SK-N-SH (cell line): ENCODE results near the gene HSF4. TPM values are rescaled to one million over a fixed set of nuclear protein-coding genes. Genes with fewer than 3 reads are reported as not detected.
A peak's percentile ranks its signal among the peaks of the same experiment; 100 is the strongest.

Source experiments
- CTCF ChIA-PET: fragments of 300-600, 350-600 bp; formaldehyde crosslinking; extraction: SDS; loops from one replicate; lab custom pipeline; 2021; lab: Yijun Ruan, JAX
- POLR2A ChIA-PET: fragments of 350-600 bp; sonication (Branson Sonifier 250); formaldehyde crosslinking; extraction: SDS; loops from one replicate; lab custom pipeline; 2020; ENCODE audit warnings: antibody characterized with exemption, inconsistent platforms; lab: Yijun Ruan, JAX
- DNase-seq: peaks from one replicate; pipeline ENCODE4 v3.0.0; 2012
- H2AFZ ChIP-seq: fragments of 200-600 bp; sonication (generic); 2 replicates; pipeline ENCODE4 v1.8.1; 2016; ENCODE audit warnings: antibody characterized with exemption, mild to moderate bottlenecking, low read depth
- H3F3A ChIP-seq: fragments of 200-600 bp; sonication (generic); replicated peaks from 2 replicates; pipeline ENCODE3; 2016; ENCODE audit warnings: antibody characterized with exemption, mild to moderate bottlenecking; ENCODE audit not compliant: insufficient read depth
- H3K27ac ChIP-seq, 2 experiments: fragments of 200-500 bp in 1 of 2; fragments of 200-600 bp in 1 of 2; sonication (Bioruptor generic) in 1 of 2; sonication (generic), shearing (Covaris generic) in 1 of 2; 2 replicates each; pipeline versions ENCODE4 v1.5.1 to v1.6.1; 2014 to 2016; ENCODE audit warnings: low read depth in 2 of 2, inconsistent platforms in 1 of 2, low read length in 1 of 2, mild to moderate bottlenecking in 1 of 2, mixed read lengths in 1 of 2
- H3K27me3 ChIP-seq: fragments of 200-600 bp; sonication (generic), shearing (Covaris generic); 2 replicates; pipeline ENCODE4 v1.6.1; 2016; ENCODE audit warnings: mixed run types; ENCODE audit not compliant: insufficient read depth
- H3K36me3 ChIP-seq, 2 experiments: fragments of 200-500 bp in 1 of 2; fragments of 200-600 bp in 1 of 2; sonication (Bioruptor generic) in 1 of 2; sonication (generic) in 1 of 2; replicated peaks in 1 of 2; 2 replicates each; pipeline versions ENCODE3 to v1.5.1; 2014 to 2016; ENCODE audit warnings: low read length in 1 of 2, mild to moderate bottlenecking in 1 of 2; ENCODE audit not compliant: insufficient read depth in 2 of 2, control insufficient read depth in 1 of 2
- H3K4me1 ChIP-seq, 2 experiments: fragments of 200-500 bp in 1 of 2; fragments of 200-600 bp in 1 of 2; sonication (Bioruptor generic) in 1 of 2; sonication (generic), shearing (Covaris generic) in 1 of 2; 2 replicates each; pipeline versions ENCODE4 v1.5.1 to v1.6.1; 2014 to 2016; ENCODE audit warnings: low read depth in 1 of 2, low read length in 1 of 2, mixed run types in 1 of 2; ENCODE audit not compliant: insufficient read depth in 2 of 2, control insufficient read depth in 1 of 2
- H3K4me2 ChIP-seq: fragments of 200-600 bp; sonication (generic), shearing (Covaris generic); 2 replicates; pipeline ENCODE4 v1.6.1; 2017; ENCODE audit warnings: mixed run types
- H3K4me3 ChIP-seq, 2 experiments: fragments of 200-500 bp in 1 of 2; fragments of 200-600 bp in 1 of 2; sonication (Bioruptor generic) in 1 of 2; sonication (generic), shearing (Covaris generic) in 1 of 2; 2 replicates each; pipeline versions ENCODE4 v1.5.1 to v1.8.1; 2014 to 2016; ENCODE audit warnings: low read depth in 2 of 2, inconsistent platforms in 1 of 2, low read length in 1 of 2, mild to moderate bottlenecking in 1 of 2, mixed read lengths in 1 of 2, moderate library complexity in 1 of 2
- H3K79me2 ChIP-seq: fragments of 200-600 bp; sonication (generic); 2 replicates; pipeline ENCODE4 v1.8.1; 2017; ENCODE audit warnings: mild to moderate bottlenecking; ENCODE audit not compliant: insufficient read depth
- H3K9ac ChIP-seq: fragments of 200-600 bp; sonication (generic); 2 replicates; pipeline ENCODE4 v1.6.1; 2017; ENCODE audit warnings: mixed run types
- H3K9me2 ChIP-seq: fragments of 200-600 bp; sonication (generic); 2 replicates; pipeline ENCODE4 v1.6.1; 2017; ENCODE audit warnings: mixed run types
- H3K9me3 ChIP-seq: fragments of 200-600 bp; sonication (generic); 2 replicates; pipeline ENCODE4 v1.6.1; 2017; ENCODE audit warnings: mixed run types, mild to moderate bottlenecking, moderate library complexity
- H4K20me1 ChIP-seq: fragments of 200-600 bp; sonication (generic); 2 replicates; pipeline ENCODE4 v1.6.1; 2017; ENCODE audit warnings: mild to moderate bottlenecking, mixed run types; ENCODE audit not compliant: insufficient read depth
- GABPA ChIP-seq: IDR thresholded peaks from 2 replicates; pipeline ENCODE4 v1.4.0; 2012; ENCODE audit warnings: low read depth, mild to moderate bottlenecking
- GATA2 ChIP-seq: sonication (generic); formaldehyde crosslinking; IDR thresholded peaks from 2 replicates; pipeline ENCODE4 v1.5.0; 2020; ENCODE audit warnings: mild to moderate bottlenecking, missing genetic modification reagents
- IRF3 ChIP-seq: fragments of 150-350 bp; IDR thresholded peaks from 2 replicates; pipeline ENCODE4 v1.6.1; 2016; ENCODE audit warnings: mild to moderate bottlenecking, low read depth, low read length
- MEF2A ChIP-seq: IDR thresholded peaks from 2 replicates; pipeline ENCODE4 v1.4.0; 2012; ENCODE audit warnings: low read depth, borderline replicate concordance
- NFIC ChIP-seq: IDR thresholded peaks from 2 replicates; pipeline ENCODE4 v1.4.0; 2012; ENCODE audit warnings: borderline replicate concordance
- RXRA ChIP-seq: IDR thresholded peaks from 2 replicates; pipeline ENCODE4 v1.4.0; 2012; ENCODE audit warnings: low read depth, mild to moderate bottlenecking, borderline replicate concordance
- TCF12 ChIP-seq: IDR thresholded peaks from 2 replicates; pipeline ENCODE4 v1.4.0; 2012
- YY1 ChIP-seq: IDR thresholded peaks from 2 replicates; pipeline ENCODE4 v1.4.0; 2012; ENCODE audit warnings: low read depth, mild to moderate bottlenecking
- ZBTB33 ChIP-seq: IDR thresholded peaks from 2 replicates; pipeline ENCODE4 v1.4.0; 2012; ENCODE audit warnings: low read depth, borderline replicate concordance
- WGBS: methylation state at CpG from one replicate; pipeline ENCODE4 v1.1.6; 2017; ENCODE audit warnings: low lambda C conversion rate; 5-methylcytosine and 5-hydroxymethylcytosine counted together
- polyA plus RNA-seq, 3 experiments: library from polyadenylated mRNA; depleted of rRNA; stranded (reverse); fragments of >200 nt; gene quantifications; 2 replicates each; pipeline ENCODE4 v1.2.3, GENCODE V29; 2012
- small RNA-seq, 7 experiments: library from RNA; depleted of rRNA; stranded (forward); fragments of <200 nt; gene quantifications; one replicate each; pipeline ENCODE3, GENCODE V24; 2012
- TF ChIP-seq, protein P1 (sequence below): IDR thresholded peaks from 2 replicates; pipeline ENCODE4 v1.4.0; 2012; ENCODE audit warnings: low read depth, borderline replicate concordance

HSF4 gene
- polyA plus RNA-seq, 1 of the 3 experiments (the other 2 are of a cell fraction): 33.4 TPM

- no peak for TF ChIP-seq IRF3
- no peak for TF ChIP-seq GABPA
Measured at GRCh38 chr16:67215706-67216105, 51.2 kb downstream of the HSF4 start (continued).

DNA sequence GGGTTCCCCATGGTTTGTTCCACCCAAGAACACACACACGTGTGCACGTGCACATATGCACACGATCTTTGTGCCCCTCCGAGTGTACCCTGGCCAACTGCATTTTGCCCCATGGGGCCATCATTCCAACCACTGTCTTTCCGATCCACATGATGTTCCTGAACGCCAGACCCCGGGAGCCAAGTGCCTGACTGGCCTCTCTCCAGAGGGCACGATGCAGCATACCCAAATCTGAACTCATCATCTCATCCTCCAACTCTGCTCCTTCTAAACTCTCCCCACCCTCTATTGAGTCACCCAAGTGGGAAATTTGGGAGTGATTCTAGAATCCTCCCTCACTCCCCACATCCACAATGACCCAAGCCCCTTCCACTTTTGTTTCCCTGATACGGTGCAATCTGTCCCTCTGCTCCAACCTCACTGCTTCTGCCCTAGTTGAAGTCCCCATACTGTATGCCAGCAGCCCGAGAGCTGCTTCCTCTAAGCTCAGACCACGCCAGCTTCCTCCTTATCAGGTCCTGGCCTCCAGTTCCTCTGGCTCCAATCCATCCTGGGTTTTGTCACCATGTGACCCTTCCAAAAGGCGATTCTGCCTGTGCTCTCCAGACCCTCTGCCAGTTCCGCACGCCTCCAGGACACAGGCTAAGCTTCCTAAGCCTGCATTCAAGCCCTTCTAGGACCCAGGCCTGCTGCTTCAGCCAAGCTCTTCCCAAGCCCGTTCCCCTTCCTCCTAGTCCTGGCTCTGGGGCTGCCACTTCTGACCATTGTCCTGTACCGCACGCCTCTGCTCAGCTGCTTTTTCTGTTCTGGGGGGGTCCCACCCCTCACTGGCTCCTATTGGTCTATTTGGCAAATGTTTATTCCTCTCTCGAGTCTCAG is 52.3 kb downstream of the HSF4 start:
- Histone ChIP-seq H3K4me2 (no peak overlapping the region), H3K4me3 (no peak overlapping the region), H3K27me3 (no peaks in the 10 kb centered on the region), H3K9ac (no peak overlapping the region), H4K20me1 (no peaks in the 10 kb centered on the region), H3F3A (no peaks in the 10 kb centered on the region), H3K9me2 (no peaks in the 10 kb centered on the region), H2AFZ (no peak overlapping the region), H3K4me1 (peaks cover 0 to 10% of the 10 kb centered on the region in 2 experiments; a peak in 1 of 4 replicates), H3K36me3 (peaks cover 0 to 10% of the 10 kb centered on the region in 2 experiments), H3K27ac (peak overlapping the region in 1 of 2 experiments; percentile 29; a peak in 2 of 4 replicates), H3K79me2 (no peaks in the 10 kb centered on the region), H3K9me3 (no peaks in the 10 kb centered on the region)
- WGBS: 88% methylated on average over 18 of the region's 18 CpGs
- peak; percentile 56 for DNase-seq
- POLR2A ChIA-PET: interaction anchor here (1.0 to 3.0 kb wide), 3 partner anchors 8 to 46 kb away, joined by 3 to 21 read pairs (median 5); partner anchors contain the start of genes NOL3 and TMEM208
- CTCF ChIA-PET: interaction anchor here (1.4 to 2.1 kb wide), 2 partner anchors 10 to 19 kb away, joined by 3 to 5 read pairs; partner anchors contain the start of gene TMEM208
- TF ChIP-seq TCF12 (no peak), NFIC (no peak), RXRA (no peak), GATA2 (no peak), ZBTB33 (no peak), MEF2A (no peak), YY1 (no peak)
- TF ChIP-seq, protein P1, sequence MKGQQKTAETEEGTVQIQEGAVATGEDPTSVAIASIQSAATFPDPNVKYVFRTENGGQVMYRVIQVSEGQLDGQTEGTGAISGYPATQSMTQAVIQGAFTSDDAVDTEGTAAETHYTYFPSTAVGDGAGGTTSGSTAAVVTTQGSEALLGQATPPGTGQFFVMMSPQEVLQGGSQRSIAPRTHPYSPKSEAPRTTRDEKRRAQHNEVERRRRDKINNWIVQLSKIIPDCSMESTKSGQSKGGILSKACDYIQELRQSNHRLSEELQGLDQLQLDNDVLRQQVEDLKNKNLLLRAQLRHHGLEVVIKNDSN: no peak

Small RNA genes lying within 50 kb of the gene (small RNA-seq; reads per million reads assigned to genes)
- 2.3 to 24.2 (median 10.5) reads per million in 7 experiments for gene MIR328

Other genes starting within 250 kb of the HSF4 start
- gene CDH16, start 245.9 kb upstream of the HSF4 start, polyA plus RNA-seq (2012; rRNA removed): not detected in 2 replicates
- 9.3 and 11.7 TPM in 2 replicates for gene RRAD, start 239.2 kb upstream of the HSF4 start, polyA plus RNA-seq (2012; rRNA removed)
- gene CIAO2B, start 230.3 kb upstream of the HSF4 start, polyA plus RNA-seq (2012; rRNA removed): 577 and 665 TPM in 2 replicates
- 33.1 and 37.8 TPM in 2 replicates for gene CES2, start 229.2 kb upstream of the HSF4 start, polyA plus RNA-seq (2012; rRNA removed)
- 1.4 and 1.8 TPM in 2 replicates for gene CES3, start 203.5 kb upstream of the HSF4 start, polyA plus RNA-seq (2012; rRNA removed)
- gene CES4A, start 176.2 kb upstream of the HSF4 start, polyA plus RNA-seq (2012; rRNA removed): 7.3 and 13.2 TPM in 2 replicates
- gene CBFB, start 135.6 kb upstream of the HSF4 start, polyA plus RNA-seq (2012; rRNA removed): 38.8 and 40.1 TPM in 2 replicates
- 17.3 and 22.6 TPM in 2 replicates for gene PHAF1, start 54.8 kb upstream of the HSF4 start, polyA plus RNA-seq (2012; rRNA removed)
- 9.8 and 9.9 TPM in 2 replicates for gene B3GNT9, start 13.7 kb upstream of the HSF4 start, polyA plus RNA-seq (2012; rRNA removed)
- gene TRADD, start 4.8 kb upstream of the HSF4 start, polyA plus RNA-seq (2012; rRNA removed): 27.7 and 28.5 TPM in 2 replicates
- gene FBXL8, start 4.8 kb upstream of the HSF4 start, polyA plus RNA-seq (2012; rRNA removed): 17.8 and 21.8 TPM in 2 replicates
- gene NOL3, start 5.8 kb downstream of the HSF4 start, polyA plus RNA-seq (2012; rRNA removed): 34.1 and 38.7 TPM in 2 replicates
- 68.5 and 83.5 TPM in 2 replicates for gene MATCAP1, start 19.2 kb downstream of the HSF4 start, polyA plus RNA-seq (2012; rRNA removed)
- gene EXOC3L1, start 25.4 kb downstream of the HSF4 start, polyA plus RNA-seq (2012; rRNA removed): 0.46 and 0.83 TPM in 2 replicates
- gene E2F4, start 27.4 kb downstream of the HSF4 start, polyA plus RNA-seq (2012; rRNA removed): 168 and 210 TPM in 2 replicates
- 2.3 and 3.1 TPM in 2 replicates for gene ELMO3, start 34.4 kb downstream of the HSF4 start, polyA plus RNA-seq (2012; rRNA removed)
- 98.2 and 130 TPM in 2 replicates for gene TMEM208, start 62.4 kb downstream of the HSF4 start, polyA plus RNA-seq (2012; rRNA removed)
- 53.2 and 70.9 TPM in 2 replicates for gene FHOD1, start 82.7 kb downstream of the HSF4 start, polyA plus RNA-seq (2012; rRNA removed)
- gene SLC9A5, start 84.2 kb downstream of the HSF4 start, polyA plus RNA-seq (2012; rRNA removed): 4.1 and 5.8 TPM in 2 replicates
- gene PLEKHG4, start 114.8 kb downstream of the HSF4 start, polyA plus RNA-seq (2012; rRNA removed): 65.5 and 87.0 TPM in 2 replicates
- gene KCTD19, start 162.0 kb downstream of the HSF4 start, polyA plus RNA-seq (2012; rRNA removed): 1.8 and 1.9 TPM in 2 replicates
- gene LRRC36, start 162.1 kb downstream of the HSF4 start, polyA plus RNA-seq (2012; rRNA removed): 0.78 and 0.92 TPM in 2 replicates
- 33.5 and 36.2 TPM in 2 replicates for gene TPPP3, start 228.8 kb downstream of the HSF4 start, polyA plus RNA-seq (2012; rRNA removed)